HL-60/S4 treated with phorbol 12-myristate 13-acetate at 8.2 ng/mL for 4 days and 3 days (cell line): ENCODE data around the gene FAM149B1.

Experiments used
- in situ Hi-C: fragments of 300-500 bp; cut with MboI; formaldehyde crosslinking; loops from 2 replicates; pipeline ENCODE4 v1.15.0; 2022; ENCODE audit warnings: low sequenced_read_pairs

The FAM149B1 gene

GRCh38 chr10:73174148-73174925 is 6.4 kb downstream of the FAM149B1 start:
- in situ Hi-C loops, result no loop called here

GRCh38 chr10:73182568-73182967 is 14.6 kb downstream of the FAM149B1 start:
- in situ Hi-C loops, result no loop called here

- in situ Hi-C loops, result no loop called here
Observed at GRCh38 chr10:73183667-73184281, 15.9 kb downstream of the FAM149B1 start.

GRCh38 chr10:73186266-73186665 is 18.3 kb downstream of the FAM149B1 start:
- in situ Hi-C loops, result no loop called here

- in situ Hi-C loops, result no loop called here
Observed at GRCh38 chr10:73190188-73190587, 22.3 kb downstream of the FAM149B1 start.

- in situ Hi-C loops, result no loop called here
Observed at GRCh38 chr10:73205081-73205480, 37.2 kb downstream of the FAM149B1 start.

- in situ Hi-C loops, result no loop called here
Observed at GRCh38 chr10:73205890-73206289, 38.0 kb downstream of the FAM149B1 start.

GRCh38 chr10:73206385-73206784 is 38.5 kb downstream of the FAM149B1 start:
- in situ Hi-C loops, result no loop called here

- in situ Hi-C loops, result no loop called here
Observed at GRCh38 chr10:73207883-73208282, 40.0 kb downstream of the FAM149B1 start.

- in situ Hi-C loops, result no loop called here
Observed at GRCh38 chr10:73209705-73210104, 41.8 kb downstream of the FAM149B1 start.

GRCh38 chr10:73210395-73211105 is 42.6 kb downstream of the FAM149B1 start:
- in situ Hi-C loops, result no loop called here

- in situ Hi-C loops, result no loop called here
Observed at GRCh38 chr10:73211106-73211811, 43.3 kb downstream of the FAM149B1 start.

GRCh38 chr10:73215749-73216148 is 47.8 kb downstream of the FAM149B1 start:
- in situ Hi-C loops, result no loop called here

GRCh38 chr10:73217628-73218027 is 49.7 kb downstream of the FAM149B1 start:
- in situ Hi-C loops, result no loop called here

GRCh38 chr10:73218431-73219191 is 50.7 kb downstream of the FAM149B1 start:
- in situ Hi-C loops, result no loop called here

GRCh38 chr10:73219384-73219783 is 51.5 kb downstream of the FAM149B1 start:
- in situ Hi-C loops, result no loop called here

GRCh38 chr10:73220989-73221388 is 53.1 kb downstream of the FAM149B1 start:
- in situ Hi-C loops, result no loop called here

GRCh38 chr10:73225518-73225917 is 57.6 kb downstream of the FAM149B1 start:
- in situ Hi-C loops, result no loop called here

GRCh38 chr10:73226663-73227062 is 58.7 kb downstream of the FAM149B1 start:
- in situ Hi-C loops, result no loop called here

GRCh38 chr10:73228247-73228646 is 60.3 kb downstream of the FAM149B1 start:
- in situ Hi-C loops, result no loop called here

GRCh38 chr10:73229567-73229966 is 61.6 kb downstream of the FAM149B1 start:
- in situ Hi-C loops, result no loop called here
